ENCODE measurements around the gene POTEB.
"Not testable (repeated sequence)": the region's sequence is repeated elsewhere in the genome, so short reads cannot be mapped to it uniquely, and the experiment has no call there.

Gene POTEB

DNA sequence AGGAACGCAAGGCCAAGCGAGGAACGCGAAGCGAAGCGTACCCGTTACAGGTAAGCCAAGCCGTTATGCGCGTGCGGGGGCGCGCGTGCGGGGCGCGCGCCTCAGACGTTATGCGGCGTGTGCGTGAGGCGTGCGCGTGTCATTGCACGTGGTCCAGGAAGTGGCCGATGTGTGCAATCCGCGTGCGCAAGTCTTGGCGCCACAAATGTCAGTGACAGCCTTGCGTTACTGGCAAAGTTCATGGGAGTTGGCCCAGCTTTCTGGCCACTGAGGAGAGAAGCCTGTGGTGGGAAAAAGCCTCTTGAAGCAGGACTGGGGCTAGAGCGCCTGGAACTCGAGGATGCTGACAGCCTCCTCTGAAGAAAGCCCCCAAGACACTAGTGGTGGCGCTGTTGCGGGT, at the start of gene POTEB:
TSS of gene POTEB (minus strand) at position 101 of the 400 bp plus-strand sequence. CDS start 489 bp downstream, outside the sequence.
- not testable (repeated sequence) for H3K27ac ChIP-seq; DNase-seq (ENCODE audit: low spot score); H3K4me3 ChIP-seq

GRCh38 chr15:21890955-21891354, 13.4 kb upstream of the POTEB start:
- not testable (repeated sequence) for H3K27ac ChIP-seq; DNase-seq (ENCODE audit: low spot score)

GRCh38 chr15:21889542-21889941, 12.0 kb upstream of the POTEB start:
- not testable (repeated sequence) for H3K27ac ChIP-seq; H3K4me3 ChIP-seq; DNase-seq (ENCODE audit: low spot score)

More at GRCh38 chr15:21890955-21891354, 13.4 kb upstream of the POTEB start:
- H3K4me3 ChIP-seq, result not testable (repeated sequence)

- H3K4me3 ChIP-seq; DNase-seq (ENCODE audit: low spot score); H3K27ac ChIP-seq: not testable (repeated sequence)
These were observed 38.7 kb downstream of the POTEB start for GRCh38 chr15:21838831-21839230.

All from coronary artery (tissue), 2 donors.